Keratinocyte (primary cell): ENCODE data around the gene DNHD1. TPM values are rescaled to one million over a fixed set of nuclear protein-coding genes. Genes with fewer than 3 reads are reported as not detected.

Source experiments
- DNase-seq: peaks from one replicate; pipeline ENCODE4 v3.0.0-alpha.2; 2011; ENCODE audit warnings: low read depth, missing footprints, low spot score
- FAIRE-seq: peaks from 2 replicates; lab custom pipeline; 2011; peaks lifted over from hg19 to GRCh38; lab: Jason Lieb, UNC
- H2AFZ ChIP-seq: 2 replicates; pipeline ENCODE4 v1.6.0; 2012; ENCODE audit warnings: low read length, control low read depth, inconsistent platforms; ENCODE audit not compliant: control insufficient read depth
- H3K27ac ChIP-seq: 2 replicates; pipeline ENCODE4 v1.5.1; 2011; ENCODE audit warnings: low read length; ENCODE audit not compliant: control insufficient read depth, insufficient read depth
- H3K27me3 ChIP-seq: 3 replicates; pipeline ENCODE4 v1.6.0; 2011; ENCODE audit warnings: low read length; ENCODE audit not compliant: control insufficient read depth, insufficient read depth; ENCODE audit errors: extremely low read depth
- H3K36me3 ChIP-seq, 2 experiments: 2 replicates in 1 of 2; 3 replicates in 1 of 2; pipeline ENCODE4 v1.5.1; 2011; ENCODE audit warnings: low read length in 2 of 2, mild to moderate bottlenecking in 1 of 2; ENCODE audit not compliant: control insufficient read depth in 2 of 2, insufficient read depth in 2 of 2; ENCODE audit errors: extremely low read depth in 1 of 2
- H3K4me1 ChIP-seq: 3 replicates; pipeline ENCODE4 v1.5.1; 2011; ENCODE audit warnings: low read length; ENCODE audit not compliant: control insufficient read depth, insufficient read depth; ENCODE audit errors: extremely low read depth
- H3K4me2 ChIP-seq: 3 replicates; pipeline ENCODE4 v1.6.0; 2011; ENCODE audit warnings: low read depth, low read length; ENCODE audit not compliant: control insufficient read depth, insufficient read depth; ENCODE audit errors: extremely low read depth
- H3K4me3 ChIP-seq, 3 experiments: fragments of 200-600 bp in 1 of 3; sonication (generic) in 1 of 3; 2 replicates in 2 of 3; 3 replicates in 1 of 3; pipeline ENCODE4 v1.5.1; 2011 to 2016; ENCODE audit warnings: low read length in 3 of 3, mild to moderate bottlenecking in 3 of 3, control low read depth in 2 of 3, inconsistent platforms in 1 of 3, low read depth in 1 of 3, mixed read lengths in 1 of 3, mixed run types in 1 of 3, moderate library complexity in 1 of 3; ENCODE audit not compliant: control insufficient read depth in 2 of 3, insufficient read depth in 2 of 3; ENCODE audit errors: extremely low read depth in 1 of 3
- H3K79me2 ChIP-seq: 2 replicates; pipeline ENCODE4 v1.6.0; 2012; ENCODE audit warnings: low read length; ENCODE audit not compliant: control insufficient read depth, insufficient read depth
- H3K9ac ChIP-seq: 3 replicates; pipeline ENCODE4 v1.6.0; 2011; ENCODE audit warnings: low read length; ENCODE audit not compliant: control insufficient read depth, insufficient read depth; ENCODE audit errors: extremely low read depth
- H3K9me1 ChIP-seq: 3 replicates; pipeline ENCODE4 v1.6.0; 2011; ENCODE audit warnings: low read length; ENCODE audit not compliant: control insufficient read depth, insufficient read depth; ENCODE audit errors: extremely low read depth
- H3K9me3 ChIP-seq: 2 replicates; pipeline ENCODE4 v1.5.1; 2012; ENCODE audit warnings: low read depth, low read length; ENCODE audit not compliant: control insufficient read depth
- H4K20me1 ChIP-seq: 3 replicates; pipeline ENCODE4 v1.6.0; 2011; ENCODE audit warnings: low read length; ENCODE audit not compliant: control insufficient read depth, insufficient read depth; ENCODE audit errors: extremely low read depth
- EZH2 ChIP-seq: IDR thresholded peaks from one replicate; pipeline ENCODE4 v1.6.1; 2012; ENCODE audit warnings: inconsistent platforms, mild to moderate bottlenecking, low read length, moderate library complexity
- dilution Hi-C: fragments of 300-500 bp; cut with MboI; formaldehyde crosslinking; loops from one replicate; pipeline ENCODE4 v1.7.0; 2020; ENCODE audit warnings: low sequenced_read_pairs; ENCODE audit not compliant: extremely low pct_ligation_motif_present
- polyA plus RNA-seq, 5 experiments: library from polyadenylated mRNA; depleted of rRNA in 3 of 5; stranded (reverse) in 3 of 5; stranded (forward) in 1 of 5; unstranded in 1 of 5; fragments of >200 nt; gene quantifications; 1 replicate in 1 of 5; 2 replicates in 3 of 5; 3 replicates in 1 of 5; pipeline versions ENCODE4 v1.2.1 to v1.2.3, GENCODE V29; 2011 to 2012; ENCODE audit warnings: missing spikeins in 2 of 5, low read depth in 1 of 5, low replicate concordance in 1 of 5
- TF ChIP-seq, protein P1 (sequence below), 3 experiments: IDR thresholded peaks in 1 of 3; conservative IDR thresholded peaks in 1 of 3; optimal IDR thresholded peaks in 1 of 3; 2 replicates in 2 of 3; 3 replicates in 1 of 3; pipeline versions ENCODE3 to v1.5.1; 2011; ENCODE audit warnings: low read length in 3 of 3, mild to moderate bottlenecking in 3 of 3, moderate library complexity in 2 of 3, control low read depth in 1 of 3, inconsistent platforms in 1 of 3; ENCODE audit not compliant: insufficient read depth in 2 of 3; ENCODE audit errors: extremely low read depth in 1 of 3

DNHD1 gene
- polyA plus RNA-seq, 1 donor (not counting 4 experiments of a cell fraction or from before 2014, with no cell fraction given), result 2.9 TPM

DNA sequence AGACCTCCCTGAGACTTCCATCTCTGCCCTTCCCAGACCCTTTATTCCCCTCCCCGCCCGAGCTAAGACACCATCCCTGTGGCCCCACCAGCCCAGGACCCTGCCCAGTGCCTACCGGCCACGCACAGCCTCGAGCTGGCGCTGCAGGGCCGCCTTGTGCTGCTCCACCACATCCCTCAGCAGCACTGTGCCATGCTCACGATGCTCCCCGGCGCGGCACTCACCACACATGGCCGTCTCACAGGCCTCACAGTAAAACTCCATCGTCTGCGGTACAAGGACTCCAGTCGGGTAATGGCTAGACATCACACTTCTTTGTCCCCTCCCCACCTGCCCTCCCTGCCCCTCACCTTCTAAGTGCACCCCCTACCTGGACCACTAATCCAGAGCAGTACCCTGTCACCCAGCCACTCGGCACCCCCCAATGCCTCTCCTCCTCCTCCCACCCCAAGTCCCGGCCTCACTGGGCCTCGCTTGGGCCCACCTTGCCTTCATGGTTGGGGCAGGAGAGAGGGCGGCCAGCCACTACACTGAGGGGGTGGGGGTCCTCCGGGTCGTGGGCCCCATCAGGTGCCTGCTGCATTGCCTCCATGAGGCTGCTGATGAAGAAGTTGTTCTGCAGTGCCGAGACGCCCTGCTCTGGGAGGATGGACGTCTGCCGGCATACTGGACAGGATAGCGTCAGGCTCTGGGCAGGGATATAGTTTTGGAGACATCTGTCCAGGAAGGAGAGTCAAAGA lies 39.3 kb upstream of the DNHD1 start:
- Histone ChIP-seq H3K4me3 (no peak overlapping the region), H3K27ac (no peak overlapping the region), H3K79me2 (no peaks in the 10 kb centered on the region), H3K4me2 (no peak overlapping the region), H3K27me3 (no peaks in the 10 kb centered on the region), H4K20me1 (no peaks in the 10 kb centered on the region), H2AFZ (no peak overlapping the region), H3K9me3 (no peaks in the 10 kb centered on the region), H3K36me3 (peaks cover 0 to 18% of the 10 kb centered on the region in 2 experiments), H3K9ac (no peak overlapping the region), H3K4me1 (no peaks in the 10 kb centered on the region), H3K9me1 (no peaks in the 10 kb centered on the region)
- FAIRE-seq, result no peak
- TF ChIP-seq, protein P1, sequence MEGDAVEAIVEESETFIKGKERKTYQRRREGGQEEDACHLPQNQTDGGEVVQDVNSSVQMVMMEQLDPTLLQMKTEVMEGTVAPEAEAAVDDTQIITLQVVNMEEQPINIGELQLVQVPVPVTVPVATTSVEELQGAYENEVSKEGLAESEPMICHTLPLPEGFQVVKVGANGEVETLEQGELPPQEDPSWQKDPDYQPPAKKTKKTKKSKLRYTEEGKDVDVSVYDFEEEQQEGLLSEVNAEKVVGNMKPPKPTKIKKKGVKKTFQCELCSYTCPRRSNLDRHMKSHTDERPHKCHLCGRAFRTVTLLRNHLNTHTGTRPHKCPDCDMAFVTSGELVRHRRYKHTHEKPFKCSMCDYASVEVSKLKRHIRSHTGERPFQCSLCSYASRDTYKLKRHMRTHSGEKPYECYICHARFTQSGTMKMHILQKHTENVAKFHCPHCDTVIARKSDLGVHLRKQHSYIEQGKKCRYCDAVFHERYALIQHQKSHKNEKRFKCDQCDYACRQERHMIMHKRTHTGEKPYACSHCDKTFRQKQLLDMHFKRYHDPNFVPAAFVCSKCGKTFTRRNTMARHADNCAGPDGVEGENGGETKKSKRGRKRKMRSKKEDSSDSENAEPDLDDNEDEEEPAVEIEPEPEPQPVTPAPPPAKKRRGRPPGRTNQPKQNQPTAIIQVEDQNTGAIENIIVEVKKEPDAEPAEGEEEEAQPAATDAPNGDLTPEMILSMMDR (optimal IDR thresholded peaks at IDR 0.05 in 1 of 3, IDR thresholded peaks at IDR 0.05 in 1 of 3, conservative IDR thresholded peaks at IDR 0.05 in 1 of 3; ENCODE audit: extremely low read depth in 1 of 3, insufficient read depth in 2 of 3, low read length in 3 of 3), result no peak
- no peak for TF ChIP-seq EZH2
- no peak for DNase-seq
- dilution Hi-C loops, result no loop called here

DNA sequence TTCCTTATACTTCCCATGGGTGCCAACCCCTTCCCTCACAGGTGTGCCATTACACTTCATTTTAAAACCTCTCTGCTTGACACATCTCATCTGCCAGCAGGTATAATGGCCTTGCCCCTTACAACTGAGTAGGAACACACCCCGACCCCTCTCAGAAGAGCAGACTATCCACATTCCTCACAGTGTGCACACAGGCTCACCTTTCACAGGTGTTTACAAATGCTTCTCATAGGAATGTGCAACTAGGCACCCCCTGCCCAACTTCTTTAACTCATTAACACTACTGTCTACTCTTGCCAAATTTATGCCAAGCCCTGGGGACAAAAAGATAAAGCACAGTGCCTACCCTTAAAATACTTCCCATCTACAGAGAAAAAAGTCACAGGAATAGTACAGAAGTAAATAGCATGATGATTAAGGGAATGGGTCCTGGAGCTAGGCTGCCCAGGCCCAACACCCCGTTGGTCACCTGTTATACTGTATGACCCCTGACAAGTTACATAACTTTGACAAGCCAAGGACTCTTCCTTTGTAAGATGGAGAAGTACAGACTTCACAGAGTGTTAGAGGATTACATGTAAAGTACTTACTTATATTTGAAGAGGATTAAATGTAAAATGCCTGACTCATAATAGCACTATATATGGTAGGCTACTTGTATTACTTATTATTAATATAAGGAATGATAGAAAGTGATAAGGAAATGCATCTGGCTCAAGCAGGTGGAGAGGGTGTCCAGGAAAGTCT lies 38.6 kb upstream of the DNHD1 start:
- H3K9ac ChIP-seq, result no peak overlapping the region
- H3K36me3 ChIP-seq, result peaks cover 0 to 17% of the 10 kb centered on the region in 2 experiments
- no peaks in the 10 kb centered on the region for H3K9me3 ChIP-seq
- no peaks in the 10 kb centered on the region for H3K27me3 ChIP-seq
- no peak for FAIRE-seq
- H3K4me3 ChIP-seq, result no peak overlapping the region
- H4K20me1 ChIP-seq, result no peaks in the 10 kb centered on the region
- TF ChIP-seq, protein P1 (optimal IDR thresholded peaks at IDR 0.05 in 1 of 3, IDR thresholded peaks at IDR 0.05 in 1 of 3, conservative IDR thresholded peaks at IDR 0.05 in 1 of 3; ENCODE audit: extremely low read depth in 1 of 3, insufficient read depth in 2 of 3, low read length in 3 of 3), result no peak
- TF ChIP-seq EZH2, result no peak
- no peak for DNase-seq
- H3K9me1 ChIP-seq, result peaks cover 3% of the 10 kb centered on the region
- no peak overlapping the region for H3K27ac ChIP-seq
- dilution Hi-C loops, result no loop called here
- H3K79me2 ChIP-seq, result no peaks in the 10 kb centered on the region
- no peak overlapping the region for H3K4me2 ChIP-seq
- no peaks in the 10 kb centered on the region for H3K4me1 ChIP-seq
- no peak overlapping the region for H2AFZ ChIP-seq
